ENCODE results near the gene CTSW. TPM values are rescaled to one million over a fixed set of nuclear protein-coding genes. Genes with fewer than 3 reads are reported as not detected.

CTSW gene
- total RNA-seq, 2 experiments from 2014 or later = 39.3 to 41.5 TPM

DNA sequence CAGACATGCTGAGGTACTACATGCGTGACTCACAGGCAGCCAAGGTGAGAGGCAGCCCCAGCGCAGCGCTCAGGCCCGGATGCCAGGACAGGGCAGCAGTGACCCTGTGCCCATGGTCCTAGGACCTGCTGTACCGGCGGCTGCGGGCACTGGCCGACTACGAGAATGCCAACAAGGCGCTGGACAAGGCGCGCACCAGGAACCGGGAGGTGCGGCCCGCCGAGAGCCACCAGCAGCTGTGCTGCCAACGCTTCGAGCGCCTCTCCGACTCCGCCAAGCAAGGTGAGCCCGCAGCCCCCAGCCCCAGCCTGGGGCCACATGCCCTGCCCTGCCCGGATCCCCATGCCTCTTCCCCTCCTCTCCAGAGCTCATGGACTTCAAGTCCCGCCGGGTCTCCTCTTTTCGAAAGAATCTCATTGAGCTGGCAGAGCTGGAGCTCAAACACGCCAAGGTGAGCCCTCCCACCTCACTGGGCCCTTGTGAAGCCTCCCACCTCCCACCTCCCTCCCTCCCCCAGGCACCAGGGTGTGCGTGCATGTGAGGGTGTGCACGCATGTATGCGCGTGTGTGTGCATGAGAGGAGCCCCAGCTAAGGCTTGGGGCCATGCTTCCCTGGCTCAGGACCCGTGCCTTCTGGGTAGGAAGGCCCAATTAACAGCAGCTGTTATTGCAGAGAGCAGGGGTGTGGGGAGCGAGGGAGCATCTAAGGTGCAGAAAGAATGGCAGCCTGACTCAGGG is 27.0 kb upstream of the CTSW start:
- Mint-ChIP-seq H3K27me3 (no peaks in the 10 kb centered on the region), H3K9me3 (peaks cover 7% of the 10 kb centered on the region), H3K27ac (peak overlapping the region; percentile 42), H3K36me3 (peaks cover 54% of the 10 kb centered on the region), H3K4me1 (peaks cover 32% of the 10 kb centered on the region), H3K4me3 (no peak overlapping the region)
- no peak for DNase-seq

DNA sequence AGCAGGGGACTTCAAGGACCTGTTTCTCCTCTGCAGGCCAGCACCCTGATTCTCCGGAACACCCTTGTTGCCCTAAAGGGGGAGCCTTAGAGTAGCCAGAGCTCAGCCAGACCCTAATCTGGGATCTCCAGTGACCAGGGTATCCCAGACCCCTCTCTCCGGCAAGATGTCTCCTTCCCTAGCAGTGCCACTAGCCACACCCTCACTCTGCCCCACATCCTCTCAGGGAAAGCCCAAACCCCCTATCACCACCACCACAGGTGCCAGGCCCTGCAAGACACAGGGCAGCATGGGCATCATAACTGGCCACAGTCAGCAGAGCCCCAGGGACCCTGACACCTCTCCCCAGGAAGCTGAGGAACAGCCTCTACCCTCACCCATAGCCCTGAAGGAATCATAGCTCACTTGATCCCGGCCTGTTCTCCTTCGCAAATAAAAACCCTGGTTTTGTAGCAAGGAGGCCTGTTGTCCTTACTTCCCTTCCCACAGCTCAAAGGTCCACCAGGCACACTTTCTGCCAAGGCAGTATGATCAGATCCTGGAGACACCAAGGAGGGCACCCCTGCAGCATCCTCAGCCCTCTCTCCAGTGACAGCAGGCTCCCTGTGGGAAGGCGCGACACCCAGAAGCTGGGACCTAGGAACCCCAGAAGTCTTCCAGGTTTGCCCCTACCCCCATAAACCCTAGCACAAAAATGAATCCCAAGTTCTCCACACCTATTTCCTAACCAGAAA is 26.2 kb upstream of the CTSW start:
- H3K36me3 Mint-ChIP-seq = peaks cover 54% of the 10 kb centered on the region
- H3K27me3 Mint-ChIP-seq = no peaks in the 10 kb centered on the region
- peak overlapping the region; percentile 61 for H3K27ac Mint-ChIP-seq
- DNase-seq = no peak
- peaks cover 33% of the 10 kb centered on the region for H3K4me1 Mint-ChIP-seq
- peaks cover 7% of the 10 kb centered on the region for H3K9me3 Mint-ChIP-seq
- H3K4me3 Mint-ChIP-seq = no peak overlapping the region

DNA sequence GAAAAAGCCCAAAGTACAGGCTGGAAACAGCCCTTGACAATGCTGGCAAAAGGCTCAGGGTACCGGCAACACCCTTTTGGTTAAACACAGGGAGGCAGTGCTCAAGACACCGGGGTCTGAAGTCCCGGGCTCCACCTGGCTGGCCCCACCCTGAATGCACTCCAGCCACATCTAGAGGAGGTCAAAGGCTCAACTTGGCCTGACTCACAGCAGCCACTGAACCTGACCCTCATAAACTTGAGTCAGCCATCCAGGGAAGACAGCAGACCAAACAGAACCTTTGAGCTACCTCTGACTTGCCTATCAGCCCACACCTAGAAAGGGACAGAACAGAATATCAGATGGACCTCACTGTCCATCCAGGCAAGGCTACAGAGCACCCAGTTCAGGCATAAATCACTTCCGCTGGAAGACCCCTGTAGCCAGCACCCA is 25.5 kb upstream of the CTSW start:
- peaks cover 54% of the 10 kb centered on the region for H3K36me3 Mint-ChIP-seq
- H3K27me3 Mint-ChIP-seq = no peaks in the 10 kb centered on the region
- peak overlapping the region; percentile 40 for H3K4me3 Mint-ChIP-seq
- H3K4me1 Mint-ChIP-seq = peaks cover 39% of the 10 kb centered on the region
- peak overlapping the region; percentile 68 for H3K27ac Mint-ChIP-seq
- H3K9me3 Mint-ChIP-seq = peaks cover 7% of the 10 kb centered on the region
- no peak for DNase-seq

DNA sequence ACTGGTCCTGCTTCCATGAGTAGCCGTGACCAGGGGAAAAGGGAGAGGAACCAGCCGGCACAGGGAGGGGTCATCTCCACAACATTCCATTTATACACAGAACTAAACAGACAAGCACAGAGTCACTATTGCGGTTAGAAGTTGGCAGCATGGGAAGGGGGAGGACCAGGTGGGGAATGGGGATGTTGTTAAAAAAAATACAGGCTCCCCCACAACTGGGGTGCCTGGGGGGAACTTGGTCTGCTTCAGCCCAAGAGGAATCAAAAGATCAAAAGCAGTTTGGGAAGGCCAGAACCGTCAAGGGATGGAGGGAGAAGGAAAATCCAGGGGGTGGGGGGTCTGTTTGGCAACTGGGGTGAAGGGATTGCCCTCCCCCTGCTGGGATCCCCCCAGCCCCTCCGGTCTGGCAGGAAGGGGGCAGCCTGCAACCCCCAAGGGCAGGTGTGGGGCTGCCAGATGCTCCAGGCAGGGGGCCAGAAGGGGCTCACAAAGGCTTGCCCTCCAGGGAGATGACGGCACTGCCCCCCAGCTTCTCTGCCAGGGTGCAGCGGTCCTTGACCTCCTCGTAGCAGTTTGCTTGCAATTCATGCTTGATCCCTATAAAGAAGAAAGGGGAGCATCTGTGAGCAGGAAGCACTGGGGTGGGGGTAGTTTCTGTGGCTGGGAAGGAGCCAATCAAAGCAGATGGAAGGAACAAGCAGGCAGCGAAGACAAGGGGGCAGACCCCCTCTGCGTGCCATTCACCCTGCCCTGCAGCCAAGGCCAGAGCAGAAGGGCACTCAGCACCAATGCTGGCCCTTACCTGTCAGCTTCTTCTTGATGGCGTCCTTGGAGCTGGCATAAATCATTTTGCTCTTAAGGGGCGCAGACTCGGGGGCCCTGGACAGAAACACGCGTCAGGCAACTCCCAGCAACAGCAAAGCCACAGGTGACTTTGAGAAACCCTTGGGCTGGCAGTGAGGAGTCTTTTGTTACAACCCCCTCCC is 24.5 kb upstream of the CTSW start:
- H3K27me3 Mint-ChIP-seq = no peaks in the 10 kb centered on the region
- peak overlapping the region; percentile 88 for H3K27ac Mint-ChIP-seq
- peak overlapping the region; percentile 96 for H3K4me3 Mint-ChIP-seq

DNA sequence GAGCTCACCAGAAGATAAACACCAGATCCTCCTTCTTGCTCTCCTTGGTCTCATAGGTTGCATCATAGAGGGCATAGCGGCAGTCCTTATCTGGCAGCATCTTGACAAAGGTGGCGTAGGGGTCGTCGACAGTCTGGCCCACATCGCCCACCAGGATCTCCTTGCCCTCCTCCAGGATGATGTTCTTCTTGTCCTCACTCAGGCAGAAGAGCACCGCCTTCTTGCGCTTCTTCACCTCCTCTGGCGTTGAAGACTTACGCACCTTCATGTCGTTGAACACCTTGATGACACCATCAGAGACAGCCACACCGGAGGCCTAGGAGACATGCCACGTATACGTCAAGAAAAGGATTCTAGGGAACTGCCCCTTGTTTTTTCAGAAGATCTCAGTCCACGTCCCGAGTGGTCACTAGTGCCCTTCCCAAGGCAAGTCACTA is 23.7 kb upstream of the CTSW start:
- peak overlapping the region; percentile 96 for H3K4me3 Mint-ChIP-seq
- H3K4me1 Mint-ChIP-seq = peaks cover 43% of the 10 kb centered on the region
- H3K27ac Mint-ChIP-seq = peak overlapping the region; percentile 88
- DNase-seq = no peak
- no peaks in the 10 kb centered on the region for H3K27me3 Mint-ChIP-seq
- H3K9me3 Mint-ChIP-seq = peaks cover 7% of the 10 kb centered on the region
- peaks cover 54% of the 10 kb centered on the region for H3K36me3 Mint-ChIP-seq

More for the DNA sequence above, 24.5 kb upstream of the CTSW start:
- H3K36me3 Mint-ChIP-seq = peaks cover 54% of the 10 kb centered on the region
- H3K9me3 Mint-ChIP-seq = peaks cover 7% of the 10 kb centered on the region
- no peak for DNase-seq
- peaks cover 43% of the 10 kb centered on the region for H3K4me1 Mint-ChIP-seq

DNA sequence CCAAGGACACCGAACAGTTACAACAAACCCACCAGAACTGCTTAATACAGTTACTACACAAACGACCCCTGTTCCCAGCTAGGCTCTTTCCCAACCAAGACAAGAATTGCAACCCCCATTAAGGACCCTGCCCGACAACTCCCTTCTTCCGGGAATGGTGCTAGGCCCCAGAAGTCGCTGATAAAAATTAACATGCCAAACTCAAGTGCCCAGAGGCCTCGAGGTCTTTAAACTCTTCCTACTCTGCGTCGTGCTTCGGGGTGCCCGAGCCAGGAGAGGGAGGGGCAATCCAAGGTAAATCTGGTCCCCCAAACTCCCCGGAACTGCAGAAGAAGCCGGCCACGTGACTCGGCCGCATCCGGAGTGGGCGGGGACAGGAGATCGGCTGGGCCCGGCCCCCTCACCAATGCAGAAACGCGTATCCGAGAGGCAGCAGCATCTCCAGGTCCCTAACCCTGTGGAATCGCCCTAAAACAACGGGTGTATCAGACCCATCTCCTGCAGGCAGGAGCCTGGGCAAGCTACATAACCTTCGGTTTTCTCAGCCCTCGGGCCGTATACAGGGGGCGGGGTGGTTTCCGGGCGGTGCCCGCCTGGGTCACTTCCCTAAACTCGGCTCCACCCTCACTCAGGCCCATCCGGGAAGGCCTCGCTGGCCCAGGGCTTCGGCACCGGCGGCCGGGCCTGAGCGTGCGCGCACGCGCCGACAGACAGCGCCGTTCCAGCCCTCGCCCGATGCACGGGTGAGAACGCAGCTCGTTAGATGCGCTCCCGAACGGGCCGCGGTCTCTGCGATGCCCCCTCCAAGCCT is 22.7 kb upstream of the CTSW start:
- peaks cover 2% of the 10 kb centered on the region for H3K9me3 Mint-ChIP-seq
- DNase-seq = peak; percentile 87
- H3K36me3 Mint-ChIP-seq = peaks cover 46% of the 10 kb centered on the region
- H3K27me3 Mint-ChIP-seq = no peaks in the 10 kb centered on the region
- peaks cover 51% of the 10 kb centered on the region for H3K4me1 Mint-ChIP-seq
- peak overlapping the region; percentile 88 for H3K27ac Mint-ChIP-seq
- peak overlapping the region; percentile 96 for H3K4me3 Mint-ChIP-seq

DNA sequence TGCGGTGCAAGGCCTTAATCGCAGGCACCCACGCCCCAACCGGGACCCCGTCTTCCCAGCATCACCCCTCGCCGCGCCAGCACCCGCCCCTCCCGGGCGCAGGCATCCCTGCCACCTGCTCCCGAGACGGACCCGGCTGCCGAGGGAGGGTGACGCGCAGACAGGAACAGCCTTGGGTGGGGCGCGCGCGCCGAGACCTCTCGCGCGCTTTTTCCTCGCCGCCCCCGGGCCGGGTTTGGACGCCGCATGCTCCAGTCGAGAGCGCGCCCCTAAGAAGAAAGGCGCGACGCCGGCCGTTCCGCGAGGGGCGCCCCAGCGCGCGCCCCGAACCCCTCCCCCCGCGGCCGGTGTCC is 22.2 kb upstream of the CTSW start:
- DNase-seq = no peak
- peaks cover 53% of the 10 kb centered on the region for H3K4me1 Mint-ChIP-seq
- peaks cover 44% of the 10 kb centered on the region for H3K36me3 Mint-ChIP-seq

DNA sequence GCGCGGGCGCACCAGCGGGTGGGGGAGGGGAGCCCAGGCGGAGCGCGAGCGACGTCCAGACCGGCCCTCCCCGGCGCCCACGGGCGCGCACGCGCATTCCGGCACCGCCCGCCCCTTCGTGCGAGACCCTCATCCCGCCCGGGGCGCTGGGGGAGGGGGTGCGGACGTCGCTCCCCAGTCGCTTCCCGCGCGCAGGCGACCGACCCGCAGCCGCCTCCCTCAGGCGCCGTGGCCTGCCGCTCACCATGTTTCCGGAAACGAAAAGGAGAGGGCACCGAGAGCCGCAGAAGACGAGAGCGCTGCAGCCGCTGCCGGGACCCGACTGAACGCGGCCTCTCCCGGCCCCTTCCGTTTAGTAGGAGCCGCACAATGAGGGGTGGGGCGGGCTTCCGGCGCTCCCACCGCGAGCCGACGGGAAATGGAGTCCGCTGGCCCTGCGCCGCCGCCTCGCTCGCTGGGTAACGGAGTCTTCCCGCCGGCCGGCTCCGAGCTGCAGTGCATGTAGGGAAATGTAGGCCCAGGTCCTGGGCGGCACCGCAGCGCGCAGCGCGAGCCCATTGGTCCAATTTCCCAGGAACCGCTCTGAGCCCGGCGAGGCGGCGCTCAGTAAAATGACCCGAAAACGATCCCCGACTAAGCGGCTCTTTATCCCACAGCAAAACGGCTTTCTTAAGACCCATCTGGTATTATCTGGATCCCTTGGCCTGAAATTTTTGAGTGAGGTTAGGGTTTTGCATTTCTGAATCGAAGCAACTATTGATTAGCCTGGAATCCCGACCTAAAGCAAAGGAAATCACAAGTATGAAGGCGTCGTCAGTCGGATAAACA is 21.6 kb upstream of the CTSW start, which contains the start of gene CFL1:
TSS of gene CFL1 (minus strand) at position 328 of the 828 bp plus-strand sequence. CDS start at position 247, 81 bp downstream.
- peak; percentile 100 for DNase-seq
- peaks cover 58% of the 10 kb centered on the region for H3K4me1 Mint-ChIP-seq
- H3K36me3 Mint-ChIP-seq = peaks cover 44% of the 10 kb centered on the region
- no peaks in the 10 kb centered on the region for H3K9me3 Mint-ChIP-seq
- no peaks in the 10 kb centered on the region for H3K27me3 Mint-ChIP-seq
- peak within 1 kb of the TSS; percentile 96 for H3K4me3 Mint-ChIP-seq
- peak within 1 kb of the TSS; percentile 98 for H3K27ac Mint-ChIP-seq

More for the DNA sequence above, 22.2 kb upstream of the CTSW start:
- peak overlapping the region; percentile 96 for H3K4me3 Mint-ChIP-seq
- H3K27me3 Mint-ChIP-seq = no peaks in the 10 kb centered on the region
- peak overlapping the region; percentile 88 for H3K27ac Mint-ChIP-seq
- no peaks in the 10 kb centered on the region for H3K9me3 Mint-ChIP-seq

DNA sequence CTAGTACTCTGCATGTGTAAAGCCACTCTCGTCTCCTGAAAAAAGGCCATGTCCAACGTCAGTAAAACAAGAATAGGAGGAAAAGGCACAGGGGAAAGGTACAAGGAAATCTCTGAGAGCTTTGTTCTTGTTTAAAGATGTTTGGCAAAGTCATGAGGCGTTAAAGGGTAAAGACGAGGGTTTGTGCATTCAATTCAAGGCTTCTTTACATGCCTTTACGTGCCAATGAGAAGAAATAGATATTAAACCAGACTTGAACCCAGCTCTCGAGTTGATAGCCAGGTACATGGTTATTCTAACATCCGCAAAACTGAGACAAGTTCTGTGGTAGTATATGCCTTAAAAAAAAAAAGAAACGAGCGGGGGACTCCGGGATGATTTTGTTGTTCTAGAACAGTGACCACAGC is 21.0 kb upstream of the CTSW start:
- peaks cover 40% of the 10 kb centered on the region for H3K36me3 Mint-ChIP-seq
- peak overlapping the region; percentile 98 for H3K27ac Mint-ChIP-seq
- no peaks in the 10 kb centered on the region for H3K9me3 Mint-ChIP-seq
- peak overlapping the region; percentile 95 for H3K4me3 Mint-ChIP-seq
- H3K4me1 Mint-ChIP-seq = peaks cover 57% of the 10 kb centered on the region
- no peak for DNase-seq
- H3K27me3 Mint-ChIP-seq = no peaks in the 10 kb centered on the region

DNA sequence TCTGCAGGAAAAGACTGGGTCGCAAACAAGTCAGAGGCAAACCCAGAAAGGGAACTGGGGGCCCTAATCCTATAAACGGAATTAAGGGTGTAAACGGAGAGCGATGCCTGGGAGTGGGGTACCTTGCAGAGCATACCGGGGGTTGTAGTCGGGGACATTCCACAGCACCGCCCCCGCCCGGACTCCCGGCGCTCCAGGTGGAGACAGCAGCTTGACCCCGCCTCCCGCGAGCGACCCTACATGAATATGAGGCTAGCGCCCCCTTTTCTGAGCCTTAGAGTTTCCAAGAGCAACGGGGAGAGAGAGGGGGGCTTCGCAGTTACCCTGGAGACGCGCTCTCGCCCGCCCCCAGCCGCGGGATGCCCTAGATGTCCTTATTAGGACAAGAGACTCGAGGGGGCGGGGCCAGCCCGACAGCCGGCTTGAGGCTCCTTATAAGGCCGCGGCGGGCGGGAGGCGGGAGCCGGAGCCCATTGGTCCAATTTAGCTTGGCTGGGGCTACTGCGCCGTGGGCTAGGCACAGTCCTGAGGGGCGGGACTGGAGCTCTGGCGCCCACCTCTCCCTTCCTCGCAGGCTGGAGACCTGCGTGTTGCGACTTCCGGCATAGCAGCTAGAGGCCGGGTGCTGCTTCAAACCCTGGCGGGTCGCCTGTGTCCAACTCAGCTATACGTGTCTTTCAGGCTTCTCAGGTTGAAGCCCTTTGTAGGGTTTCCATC is 20.4 kb upstream of the CTSW start:
- Mint-ChIP-seq H3K4me1 (peaks cover 53% of the 10 kb centered on the region), H3K27ac (peak overlapping the region; percentile 98), H3K9me3 (no peaks in the 10 kb centered on the region), H3K4me3 (peak overlapping the region; percentile 95), H3K27me3 (no peaks in the 10 kb centered on the region), H3K36me3 (peaks cover 34% of the 10 kb centered on the region)
- peak; percentile 99 for DNase-seq

DNA sequence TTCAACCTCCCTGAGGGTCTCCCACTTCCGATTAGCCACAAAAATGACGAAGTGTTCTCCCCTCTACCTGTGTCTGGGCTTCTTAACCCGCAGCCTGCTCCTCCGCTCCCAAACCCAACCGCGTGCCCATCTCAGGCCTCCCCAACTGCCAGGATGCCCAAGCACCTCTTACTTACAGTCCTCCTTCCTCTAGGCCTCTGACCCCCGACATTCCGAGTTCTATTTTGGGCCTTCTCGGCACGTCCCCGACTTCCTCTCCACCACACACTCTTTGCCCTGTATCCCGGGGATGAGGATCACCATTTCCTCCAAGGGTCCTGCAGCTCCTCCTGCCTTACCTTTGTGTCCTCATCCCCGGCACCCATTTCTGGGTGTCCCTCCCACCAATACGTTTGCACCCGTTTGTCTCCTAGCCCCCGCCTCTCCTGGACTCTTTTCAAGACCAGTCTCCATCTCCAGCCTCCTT is 19.8 kb upstream of the CTSW start:
- H3K27ac Mint-ChIP-seq = peak overlapping the region; percentile 98
- no peak for DNase-seq
- peaks cover 47% of the 10 kb centered on the region for H3K4me1 Mint-ChIP-seq
- H3K4me3 Mint-ChIP-seq = peak overlapping the region; percentile 95
- H3K9me3 Mint-ChIP-seq = no peaks in the 10 kb centered on the region
- H3K27me3 Mint-ChIP-seq = no peaks in the 10 kb centered on the region
- H3K36me3 Mint-ChIP-seq = peaks cover 29% of the 10 kb centered on the region

DNA sequence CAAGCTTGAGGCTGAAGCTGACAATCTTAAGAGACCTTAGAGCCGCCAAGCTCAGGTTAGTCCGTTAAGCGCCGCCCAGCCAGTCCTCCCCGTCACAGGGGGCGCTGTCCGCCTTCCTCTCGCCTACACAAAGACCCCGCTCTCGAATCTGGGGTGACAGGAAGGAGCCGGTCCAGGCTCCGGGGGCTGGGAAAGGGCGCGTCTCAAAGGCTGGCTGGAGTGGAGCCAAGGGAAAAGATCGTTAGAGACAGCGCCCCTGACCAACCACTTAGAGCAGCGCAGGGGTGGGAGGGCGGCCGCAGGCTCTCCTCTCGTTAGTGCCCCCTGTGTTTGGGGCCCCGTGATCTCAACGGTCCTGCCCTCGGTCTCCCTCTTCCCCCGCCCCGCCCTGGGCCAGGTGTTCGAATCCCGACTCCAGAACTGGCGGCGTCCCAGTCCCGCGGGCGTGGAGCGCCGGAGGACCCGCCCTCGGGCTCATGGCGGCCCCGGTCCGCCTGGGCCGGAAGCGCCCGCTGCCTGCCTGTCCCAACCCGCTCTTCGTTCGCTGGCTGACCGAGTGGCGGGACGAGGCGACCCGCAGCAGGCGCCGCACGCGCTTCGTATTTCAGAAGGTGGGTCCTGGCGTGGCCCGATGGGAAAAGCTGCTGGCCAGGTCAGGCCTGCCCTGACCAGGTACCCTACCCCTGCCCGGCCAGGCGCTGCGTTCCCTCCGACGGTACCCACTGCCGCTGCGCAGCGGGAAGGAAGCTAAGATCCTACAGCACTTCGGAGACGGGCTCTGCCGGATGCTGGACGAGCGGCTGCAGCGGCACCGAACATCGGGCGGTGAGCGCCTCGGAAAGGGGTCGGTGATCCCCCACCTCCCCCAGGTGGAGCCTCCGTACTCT is 19.1 kb upstream of the CTSW start, which contains the start of gene MUS81:
TSS of gene MUS81 (plus strand) at position 156 of the 887 bp plus-strand sequence. CDS start at position 477, 321 bp downstream.
- Mint-ChIP-seq H3K9me3 (no peaks in the 10 kb centered on the region), H3K27me3 (no peaks in the 10 kb centered on the region), H3K36me3 (peaks cover 30% of the 10 kb centered on the region), H3K27ac (peak within 1 kb of the TSS; percentile 98), H3K4me1 (peaks cover 44% of the 10 kb centered on the region), H3K4me3 (peak within 1 kb of the TSS; percentile 95)
- peak; percentile 96 for DNase-seq

Data from activated naive CD8-positive, alpha-beta T cell treated with anti-CD3 and anti-CD28 coated beads for 36 hours (primary cell).